DMS79 treated with DMSO at 0.1 percent for 48 hours (cell line): ENCODE results near the gene CD83.

ENCODE experiments used
- DNase-seq: peaks from one replicate; lab custom pipeline; 2025; lab: John Stamatoyannopoulos, UW

CD83 gene

GRCh38 chr6:14126191-14126590 lies 8.6 kb downstream of the CD83 start:
- no peak for DNase-seq

- DNase-seq: no peak
These were observed 10.0 kb downstream of the CD83 start for GRCh38 chr6:14127611-14128010.

GRCh38 chr6:14128012-14128411 lies 10.4 kb downstream of the CD83 start:
- peak; percentile 10 for DNase-seq

GRCh38 chr6:14128746-14129145 lies 11.2 kb downstream of the CD83 start:
- no peak for DNase-seq

- DNase-seq: peak; percentile 28
These were observed 12.0 kb downstream of the CD83 start for GRCh38 chr6:14129575-14129974.

GRCh38 chr6:14130435-14131075 lies 13.0 kb downstream of the CD83 start:
- DNase-seq: no peak

- DNase-seq: no peak
These were observed 14.0 kb downstream of the CD83 start for GRCh38 chr6:14131579-14131978.

- DNase-seq: no peak
These were observed 14.8 kb downstream of the CD83 start for GRCh38 chr6:14132244-14132920.

GRCh38 chr6:14132921-14133275 lies 15.3 kb downstream of the CD83 start:
- DNase-seq: no peak

- no peak for DNase-seq
These were observed 16.8 kb downstream of the CD83 start for GRCh38 chr6:14134211-14134910.

- no peak for DNase-seq
These were observed 18.4 kb downstream of the CD83 start for GRCh38 chr6:14135893-14136539.

GRCh38 chr6:14138701-14139215 lies 21.2 kb downstream of the CD83 start:
- no peak for DNase-seq

GRCh38 chr6:14141351-14142062 lies 23.9 kb downstream of the CD83 start:
- no peak for DNase-seq

GRCh38 chr6:14142063-14142450 lies 24.5 kb downstream of the CD83 start:
- DNase-seq: no peak

- no peak for DNase-seq
These were observed 25.1 kb downstream of the CD83 start for GRCh38 chr6:14142511-14143223.

GRCh38 chr6:14143305-14143704 lies 25.7 kb downstream of the CD83 start:
- no peak for DNase-seq

- no peak for DNase-seq
These were observed 27.1 kb downstream of the CD83 start for GRCh38 chr6:14144678-14145113.

- peak; percentile 79 for DNase-seq
These were observed 29.0 kb downstream of the CD83 start for GRCh38 chr6:14146506-14147096.

- peak; percentile 4 for DNase-seq
These were observed 30.3 kb downstream of the CD83 start for GRCh38 chr6:14147891-14148290.

GRCh38 chr6:14148471-14148870 lies 30.9 kb downstream of the CD83 start:
- DNase-seq: no peak
